ENCODE results near the gene GIMAP2. TPM values are rescaled to one million over a fixed set of nuclear protein-coding genes. Genes with fewer than 3 reads are reported as not detected.

GIMAP2 gene
- total and polyA plus RNA-seq, 2 of the 4 experiments (the other 2 are of a cell fraction), result under 0.01 TPM; not detected in 1

DNA sequence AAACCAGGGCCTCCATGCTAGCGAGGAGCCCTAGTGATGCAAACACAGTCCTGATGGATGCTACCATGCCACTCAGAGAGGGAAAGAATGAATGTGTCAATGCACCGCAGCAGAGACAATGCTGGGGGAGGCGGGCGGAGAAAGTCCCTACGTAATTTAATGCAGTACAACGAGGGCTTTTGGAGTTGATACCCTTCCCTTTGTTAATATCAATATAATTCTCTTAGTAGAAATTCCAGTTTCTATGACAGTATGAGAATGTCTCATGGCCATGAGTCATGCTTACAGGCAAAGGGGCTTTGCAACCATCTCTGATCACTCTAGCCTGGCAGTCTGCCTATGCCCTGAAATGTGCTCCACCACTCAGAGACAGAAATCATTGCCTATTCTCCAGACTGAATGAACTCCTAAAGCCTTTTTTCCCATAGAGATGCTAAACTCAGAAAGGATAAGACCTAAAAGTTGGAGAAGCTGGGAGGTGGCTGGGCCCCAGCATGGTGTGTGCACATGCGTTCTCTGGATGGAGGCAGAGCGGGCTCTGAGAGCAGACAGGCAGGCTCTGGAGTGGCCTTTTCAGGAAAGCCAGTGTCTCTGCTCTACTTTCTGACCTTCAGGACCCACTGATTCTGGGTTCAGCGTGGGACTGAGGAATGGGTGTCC lies 20.3 kb upstream of the GIMAP2 start:
- Histone ChIP-seq H2BK15ac (ENCODE audit: low read depth, low read length) (no peak overlapping the region), H4K91ac (ENCODE audit: insufficient read depth, low read depth, low read length) (no peak overlapping the region), H3K18ac (ENCODE audit: low read depth, low read length) (no peak overlapping the region), H4K8ac (ENCODE audit: low read depth in 2 of 2, low read length in 2 of 2) (no peak overlapping the region), H3K4me2 (ENCODE audit: low read depth, low read length) (no peak overlapping the region), H4K5ac (ENCODE audit: low read depth, low read length) (no peak overlapping the region), H3K9me1 (ENCODE audit: insufficient read depth, low read length) (no peaks in the 10 kb centered on the region), H3K23ac (ENCODE audit: low read depth, low read length) (no peak overlapping the region), H3K4me1 (ENCODE audit: control insufficient read depth, insufficient read depth, low read length) (no peaks in the 10 kb centered on the region), H3K56ac (ENCODE audit: extremely low read depth, insufficient read depth, low read length) (no peak overlapping the region), H3K27ac (ENCODE audit: insufficient read depth, low read length) (no peak overlapping the region), H2AK9ac (replicated peaks; ENCODE audit: low read depth, low read length, poor library complexity) (no peak overlapping the region), H3K4ac (ENCODE audit: low read depth, low read length) (no peak overlapping the region), H2AK5ac (ENCODE audit: low read depth, low read length) (no peak overlapping the region), H2AFZ (replicated peaks; ENCODE audit: low read length, poor library complexity) (no peak overlapping the region), H3K9me3 (ENCODE audit: control insufficient read depth, insufficient read depth, low read length) (peaks cover 12% of the 10 kb centered on the region), H2BK20ac (ENCODE audit: low read depth, low read length) (no peak overlapping the region), H3K27me3 (ENCODE audit: control insufficient read depth, insufficient read depth, low read length) (no peaks in the 10 kb centered on the region), H2BK120ac (ENCODE audit: low read depth, low read length) (no peak overlapping the region), H3K9ac (ENCODE audit: low read depth, low read length) (no peak overlapping the region), H4K20me1 (ENCODE audit: insufficient read depth, low read length) (no peaks in the 10 kb centered on the region), H3K4me3 (ENCODE audit: insufficient read depth, low read depth, low read length) (no peak overlapping the region), H3K14ac (replicated peaks; ENCODE audit: low read depth, low read length) (no peak overlapping the region), H3K79me1 (ENCODE audit: low read depth in 1 of 2, low read length in 2 of 2) (no peaks in the 10 kb centered on the region), H3K36me3 (ENCODE audit: control insufficient read depth, insufficient read depth, low read length) (no peaks in the 10 kb centered on the region), H2BK5ac (ENCODE audit: low read depth, low read length, poor library complexity, severe bottlenecking) (no peak overlapping the region)
- 50% methylated on average over 1 of the region's 9 CpGs; no CpG with 5 or more reads in 1 of the 2 experiments for WGBS, 2 experiments (ENCODE audit: extremely low coverage in 2 of 2, insufficient read length in 1 of 2)
- ChIA-PET CTCF (no interaction called here), POLR2A (ENCODE audit: unreplicated experiment) (no interaction called here)
- dilution Hi-C loops (cut with HindIII; ENCODE audit: low sequenced_read_pairs, unreplicated experiment), result no loop called here
- no TSS peak for BruUV-seq (replicated peaks)
- ATAC-seq (ENCODE audit: low read depth) (no peak), DNase-seq (no peak)
- no peak for TF ChIP-seq RCOR1 (IDR thresholded peaks at IDR 0.05; ENCODE audit: insufficient replicate concordance, low read length)
- TF ChIP-seq SMC3 (IDR thresholded peaks at IDR 0.05; ENCODE audit: low read depth, low read length), result no peak
- no peak for TF ChIP-seq MAFK (IDR thresholded peaks at IDR 0.05; ENCODE audit: low read depth, low read length)
- TF ChIP-seq POLR2A (IDR thresholded peaks at IDR 0.05; ENCODE audit: low read depth, low read length), result no peak
- intact Hi-C loops (cut with micrococcal nuclease), result no loop called here
- in situ Hi-C loops (cut with MboI; ENCODE audit: low sequenced_read_pairs), result no loop called here
